HG02588 (cell line): ENCODE measurements around the gene RPRD2.

Experiments
- ATAC-seq: cut with Tn5 transposase; IDR thresholded peaks from one replicate; pipeline ENCODE4 v1.9.1; 2021; ENCODE audit warnings: mild to moderate bottlenecking, moderate library complexity; ENCODE audit not compliant: unreplicated experiment

The RPRD2 gene

DNA sequence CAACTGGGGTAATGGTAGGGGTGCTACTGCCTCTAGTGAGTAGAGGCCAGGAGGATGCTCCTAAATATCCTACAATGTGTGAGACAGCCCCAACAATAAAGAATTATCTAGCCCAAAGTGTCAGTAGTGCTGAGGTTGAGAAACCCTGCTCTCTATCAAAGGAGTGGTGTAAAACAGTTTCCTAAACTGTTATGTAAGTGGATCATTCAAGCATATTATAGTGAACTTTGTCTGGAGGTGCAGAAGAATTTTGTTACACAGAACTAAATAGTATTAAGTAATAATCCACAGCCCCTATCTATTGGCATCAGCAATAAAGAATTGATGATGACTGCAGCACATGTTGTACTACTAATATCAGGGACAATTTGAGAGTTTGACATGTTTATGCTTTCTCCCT lies 103.0 kb downstream of the RPRD2 start:
- ATAC-seq, result no peak

DNA sequence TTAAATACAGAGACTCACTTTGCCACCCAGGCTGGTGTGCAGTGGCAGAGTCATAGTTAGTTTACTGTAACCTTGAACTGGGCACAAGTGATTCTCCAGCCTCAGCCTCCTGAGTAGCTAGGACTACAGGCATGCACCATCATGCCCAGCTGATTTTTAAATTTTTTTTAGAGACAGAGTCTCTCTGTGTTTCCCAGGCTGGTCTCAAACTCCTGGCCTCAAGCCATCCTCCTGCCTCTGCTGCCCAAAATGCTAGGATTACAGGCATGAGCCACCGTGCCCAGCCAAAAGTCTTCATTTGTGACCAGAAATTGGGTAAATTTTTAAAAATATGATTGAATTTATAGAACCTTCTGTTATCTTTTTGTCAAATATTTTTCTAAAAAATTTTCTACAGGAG lies 105.3 kb downstream of the RPRD2 start:
- no peak for ATAC-seq

DNA sequence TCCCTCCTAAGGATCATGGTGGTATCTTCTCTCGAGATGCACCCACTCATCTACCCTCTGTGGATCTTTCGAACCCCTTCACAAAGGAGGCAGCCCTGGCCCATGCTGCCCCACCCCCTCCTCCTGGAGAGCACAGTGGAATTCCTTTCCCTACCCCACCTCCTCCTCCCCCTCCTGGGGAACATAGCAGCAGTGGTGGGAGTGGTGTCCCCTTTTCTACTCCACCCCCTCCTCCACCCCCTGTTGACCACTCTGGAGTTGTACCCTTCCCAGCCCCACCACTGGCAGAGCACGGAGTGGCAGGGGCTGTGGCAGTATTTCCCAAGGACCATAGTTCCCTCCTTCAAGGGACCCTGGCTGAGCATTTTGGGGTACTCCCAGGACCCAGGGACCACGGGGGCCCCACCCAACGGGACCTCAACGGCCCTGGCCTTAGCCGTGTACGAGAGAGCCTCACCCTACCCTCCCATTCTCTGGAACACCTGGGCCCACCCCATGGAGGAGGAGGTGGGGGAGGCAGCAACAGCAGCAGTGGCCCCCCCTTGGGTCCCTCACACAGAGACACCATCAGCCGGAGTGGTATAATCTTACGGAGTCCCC lies 108.8 kb downstream of the RPRD2 start:
- no peak for ATAC-seq

DNA sequence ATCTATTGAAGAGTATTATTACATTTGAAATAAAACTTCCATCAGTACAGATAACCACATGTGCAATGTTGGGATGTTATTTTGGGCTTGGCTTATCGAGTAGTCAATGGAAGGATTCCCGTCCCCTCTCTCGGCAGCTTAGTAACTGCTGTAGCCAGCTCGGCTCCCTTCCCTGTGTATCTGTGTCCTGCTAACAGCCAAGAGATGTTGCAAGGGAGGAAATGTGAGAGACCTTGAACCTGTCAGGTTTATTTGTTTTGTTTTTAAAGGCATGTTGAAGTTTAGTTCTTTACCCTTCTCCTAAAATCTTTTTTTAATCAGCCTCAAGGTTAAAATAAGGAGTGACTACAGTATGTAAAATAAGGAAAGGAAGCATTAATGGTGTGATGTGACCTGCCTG lies 109.7 kb downstream of the RPRD2 start:
- no peak for ATAC-seq

DNA sequence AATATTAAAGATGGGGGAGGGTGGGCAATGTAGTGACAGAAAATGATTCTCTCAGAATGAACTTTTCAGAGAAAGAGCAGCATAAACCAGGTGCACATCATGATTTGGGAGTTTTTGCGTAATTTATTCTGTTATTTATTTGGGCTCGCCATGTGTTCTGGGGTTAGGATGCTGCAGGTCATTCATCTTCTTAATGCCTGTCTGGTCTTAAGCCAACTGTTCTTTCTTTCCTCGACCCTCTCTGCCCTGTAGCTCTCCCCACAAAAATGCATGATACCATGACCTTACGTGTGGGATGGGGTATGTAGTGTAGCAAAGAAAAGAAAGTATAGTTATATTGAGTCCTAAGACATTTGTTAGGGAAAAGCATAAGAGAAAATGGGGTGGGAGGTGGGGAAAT lies 110.9 kb downstream of the RPRD2 start:
- ATAC-seq, result no peak

DNA sequence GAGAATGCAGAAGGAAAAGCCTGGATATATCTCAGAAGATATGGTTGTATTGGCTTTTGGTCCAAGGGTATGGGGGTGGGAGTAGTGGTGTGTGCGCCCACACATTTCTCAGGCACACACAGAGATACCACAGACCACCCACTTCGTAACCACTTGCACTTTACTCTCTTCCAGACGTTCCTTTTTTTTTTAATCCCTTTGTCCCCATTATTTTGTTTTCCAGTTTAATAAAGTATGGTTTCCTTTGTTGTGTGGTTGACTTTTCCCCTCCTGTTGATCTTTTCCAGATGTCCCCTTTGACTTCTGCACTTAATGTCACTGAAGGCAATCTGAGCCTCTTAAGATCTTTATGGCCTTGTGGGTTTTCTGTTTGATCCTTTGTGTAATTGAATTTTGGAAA lies 112.8 kb downstream of the RPRD2 start:
- no peak for ATAC-seq

DNA sequence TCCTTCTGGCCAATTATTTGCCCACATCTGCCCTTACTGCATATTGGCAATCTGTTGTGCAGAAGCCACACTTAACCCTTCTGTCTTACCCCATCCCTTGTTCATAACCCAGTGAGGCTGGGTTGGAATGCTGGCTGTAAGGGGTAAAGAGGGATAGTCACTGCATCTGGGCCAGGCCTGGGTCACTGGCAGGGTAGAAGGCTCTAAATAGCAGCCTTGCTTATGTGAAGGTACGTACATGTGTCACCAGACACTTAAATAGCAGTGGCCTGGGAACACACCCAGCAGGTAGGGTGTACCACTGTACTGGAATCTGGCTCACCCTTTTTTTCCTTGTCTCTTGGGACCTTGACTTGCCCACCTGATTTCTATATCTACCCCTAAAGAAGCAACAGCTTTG lies 113.4 kb downstream of the RPRD2 start:
- ATAC-seq, result no peak

DNA sequence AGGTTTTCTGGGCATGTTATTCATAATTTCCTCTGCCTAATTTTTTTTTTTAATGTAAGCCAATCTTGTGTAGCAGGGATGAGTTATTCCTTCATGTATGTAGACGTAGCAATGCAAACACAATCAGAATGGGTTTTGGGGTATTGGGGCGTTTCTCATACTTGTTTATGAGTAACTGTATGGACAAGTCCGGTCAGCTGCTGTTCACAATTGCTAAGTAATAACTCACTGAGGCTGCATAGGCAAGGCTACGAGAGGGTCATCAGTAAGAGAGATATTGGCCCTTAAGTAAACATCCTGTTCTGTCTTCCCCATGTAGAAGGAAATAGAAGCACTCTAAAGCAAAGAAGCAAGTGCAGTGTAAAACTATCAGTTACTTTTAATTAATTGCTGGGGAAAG lies 113.8 kb downstream of the RPRD2 start:
- no peak for ATAC-seq

DNA sequence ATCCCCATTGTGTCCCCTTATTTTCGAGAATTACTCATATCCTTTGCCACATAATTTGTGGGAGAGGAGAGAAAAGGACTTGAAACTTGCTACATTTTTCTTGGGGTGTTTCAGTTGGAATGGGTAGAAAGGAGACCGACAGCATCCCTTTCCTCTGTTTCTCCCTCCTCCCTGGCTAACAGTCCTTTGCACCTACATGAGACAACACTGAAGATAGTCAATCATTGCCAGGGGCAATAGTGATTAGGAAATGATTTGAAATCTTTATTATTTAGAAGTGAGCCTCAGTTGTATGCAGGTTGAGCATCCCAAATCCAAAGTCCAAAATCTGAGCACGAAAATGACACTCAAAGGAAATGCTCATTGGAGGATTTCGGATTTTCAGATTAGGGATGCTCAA lies 115.4 kb downstream of the RPRD2 start:
- ATAC-seq, result no peak

DNA sequence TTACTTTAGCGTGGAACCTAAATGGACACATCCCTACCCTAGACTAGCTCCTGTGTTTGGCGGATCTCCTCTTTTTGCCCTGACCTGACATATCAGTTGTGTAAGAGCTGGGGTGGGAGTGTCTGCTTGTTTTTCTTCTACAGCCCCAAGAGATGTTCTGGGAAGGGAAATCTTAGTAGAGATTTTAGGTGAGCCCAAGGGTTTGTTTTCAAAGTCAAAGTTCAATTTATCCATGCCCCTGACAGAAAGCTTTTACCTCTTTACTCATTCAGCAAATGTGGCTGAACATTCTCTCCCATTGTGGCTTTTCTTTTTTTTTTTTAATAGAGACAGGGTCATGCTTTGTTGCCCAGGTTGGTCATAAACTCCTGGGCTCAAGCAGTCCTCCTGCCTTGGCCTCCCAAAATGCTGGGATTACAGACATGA lies 116.0 kb downstream of the RPRD2 start:
- ATAC-seq, result no peak

DNA sequence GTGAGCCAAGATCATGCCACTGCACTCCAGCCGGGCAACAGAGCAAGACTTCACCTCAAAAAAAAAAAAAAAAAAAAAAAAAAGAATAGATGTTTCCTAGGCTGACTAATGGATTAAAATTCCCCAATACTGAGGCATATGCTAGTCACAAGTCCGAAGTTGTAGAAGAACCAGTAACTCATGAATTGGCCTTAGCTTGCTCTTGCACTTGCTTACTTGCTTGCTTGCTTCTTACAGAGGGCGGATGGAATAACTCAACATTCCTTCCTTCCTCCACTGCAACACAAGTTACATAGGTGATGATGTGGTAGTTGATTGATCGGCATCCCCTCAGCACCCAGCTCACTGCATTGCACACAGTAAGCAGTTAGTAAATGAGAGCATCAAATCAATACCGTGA lies 120.5 kb downstream of the RPRD2 start:
- no peak for ATAC-seq

DNA sequence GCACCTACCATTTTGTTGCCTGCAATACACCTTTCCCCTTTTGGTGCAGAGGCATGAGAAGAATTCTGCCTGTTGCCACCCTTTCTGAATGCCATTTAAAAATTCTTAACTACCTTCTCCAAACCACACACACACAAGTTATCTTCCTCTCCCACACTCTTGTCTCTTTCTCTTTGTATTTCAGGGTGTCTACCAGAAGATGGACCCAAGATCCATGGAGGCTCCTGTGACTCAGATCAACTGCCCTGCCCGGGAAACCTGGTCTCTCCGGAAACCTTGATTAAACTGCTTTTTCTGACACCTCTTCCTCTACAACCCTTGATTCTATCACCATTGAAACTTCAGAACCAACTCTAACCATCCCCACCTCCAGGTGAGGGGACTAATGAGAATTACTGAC lies 120.9 kb downstream of the RPRD2 start:
- no peak for ATAC-seq

DNA sequence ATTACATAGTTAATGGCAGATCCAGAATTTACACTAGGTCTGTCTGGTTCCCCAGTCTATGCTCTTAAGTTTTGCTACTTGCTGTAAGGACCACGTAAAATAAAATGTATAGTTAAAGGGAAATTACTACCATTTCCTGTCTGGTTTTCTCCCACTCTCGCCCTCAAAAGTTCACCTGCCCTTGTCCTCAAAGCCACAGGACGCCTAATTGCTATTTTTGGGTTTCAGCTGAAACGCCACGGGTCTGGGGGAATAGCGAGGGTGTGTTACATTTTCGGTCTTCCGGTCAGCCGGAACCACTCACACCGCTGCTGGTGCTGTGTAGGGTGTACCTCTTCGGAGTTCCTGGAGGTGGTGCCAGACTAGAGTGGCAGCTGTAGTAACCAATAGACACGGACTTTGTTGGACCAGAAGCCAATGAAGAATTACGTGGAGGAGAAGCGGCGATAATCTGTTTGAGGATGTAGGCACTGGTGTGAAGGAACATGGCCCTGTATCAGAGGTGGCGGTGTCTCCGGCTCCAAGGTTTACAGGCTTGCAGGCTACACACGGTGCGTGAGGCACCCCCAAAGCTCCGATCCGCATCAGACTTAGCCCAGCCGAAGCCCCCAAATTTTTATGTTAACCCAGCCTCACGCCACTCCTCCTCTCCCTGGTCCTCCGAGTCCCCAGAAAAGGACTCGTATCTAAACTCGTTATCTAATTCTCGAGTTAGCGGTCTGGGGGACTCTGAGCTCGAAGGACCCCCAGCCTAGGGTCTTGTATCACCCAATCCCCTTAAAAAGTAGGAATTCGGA lies 123.2 kb downstream of the RPRD2 start, which contains the start of gene TARS2:
TARS2 (plus strand) TSS at position 454 of the 797 bp plus-strand sequence; CDS start at position 486, 32 bp downstream.
- peak; percentile 99 for ATAC-seq

DNA sequence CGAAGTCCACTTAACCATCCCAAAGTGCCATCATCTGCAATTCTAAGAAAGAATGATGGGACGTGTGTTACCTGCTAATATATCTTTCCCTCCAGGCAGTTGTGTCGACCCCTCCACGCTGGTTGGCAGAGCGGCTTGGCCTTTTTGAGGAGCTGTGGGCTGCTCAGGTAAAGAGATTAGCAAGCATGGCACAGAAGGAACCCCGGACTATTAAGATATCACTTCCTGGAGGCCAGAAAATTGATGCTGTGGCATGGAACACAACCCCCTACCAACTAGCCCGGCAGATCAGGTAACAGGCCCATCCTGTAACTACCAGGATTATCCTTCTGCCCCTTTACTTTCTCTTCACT lies 123.8 kb downstream of the RPRD2 start:
- ATAC-seq, result no peak

DNA sequence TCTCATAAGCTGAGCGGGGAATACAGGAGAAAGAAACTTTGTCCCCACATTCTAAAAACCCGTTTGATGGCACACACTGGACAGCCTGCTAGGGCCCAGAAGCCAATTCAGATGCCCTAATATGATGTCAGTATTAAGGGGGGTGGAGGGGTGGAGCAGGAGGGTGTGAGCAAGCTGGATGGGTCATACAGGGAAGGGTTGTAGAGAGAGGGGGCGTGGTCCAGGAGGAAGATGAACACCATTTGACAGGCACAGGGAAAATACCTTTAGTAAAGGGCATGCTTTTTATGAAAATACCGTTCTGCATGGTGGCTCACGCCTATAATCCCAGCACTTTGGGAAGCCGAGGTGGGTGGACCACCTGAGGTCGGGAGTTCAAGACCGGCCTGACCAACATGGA lies 129.2 kb downstream of the RPRD2 start:
- ATAC-seq, result no peak

DNA sequence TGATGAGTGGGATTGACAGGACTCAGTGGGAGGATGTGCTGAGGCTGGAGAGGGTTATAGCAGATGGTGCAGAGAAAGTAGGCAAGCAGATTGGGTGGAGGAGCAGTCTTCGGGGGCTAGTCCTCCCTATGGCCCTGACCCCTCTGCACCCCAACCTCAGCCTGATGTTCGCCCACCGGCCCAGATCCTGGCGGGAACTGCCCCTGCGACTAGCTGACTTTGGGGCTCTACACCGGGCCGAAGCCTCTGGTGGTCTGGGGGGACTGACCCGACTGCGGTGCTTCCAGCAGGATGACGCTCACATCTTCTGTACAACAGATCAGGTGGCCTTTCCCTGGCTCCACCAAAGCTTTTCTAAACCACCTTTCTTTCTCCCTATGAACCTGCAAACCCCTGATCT lies 134.4 kb downstream of the RPRD2 start:
- ATAC-seq, result no peak

DNA sequence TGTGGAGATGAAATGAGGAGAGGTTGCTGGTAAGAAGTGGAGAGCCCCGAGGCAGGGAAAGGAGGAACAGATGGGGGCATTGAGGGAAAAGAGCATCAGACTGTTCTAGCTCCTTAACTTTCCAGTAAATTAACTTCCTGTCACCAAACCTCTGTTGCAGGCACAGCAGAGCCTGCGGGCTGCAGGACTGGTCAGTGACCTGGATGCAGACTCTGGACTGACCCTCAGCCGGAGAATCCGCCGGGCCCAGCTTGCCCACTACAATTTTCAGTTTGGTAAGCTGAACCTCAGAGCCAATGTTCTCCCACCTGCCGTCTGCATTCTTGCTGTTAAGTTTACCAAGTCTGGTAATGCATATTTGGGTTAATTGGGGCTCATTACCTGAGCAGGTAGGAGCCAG lies 141.5 kb downstream of the RPRD2 start:
- no peak for ATAC-seq

DNA sequence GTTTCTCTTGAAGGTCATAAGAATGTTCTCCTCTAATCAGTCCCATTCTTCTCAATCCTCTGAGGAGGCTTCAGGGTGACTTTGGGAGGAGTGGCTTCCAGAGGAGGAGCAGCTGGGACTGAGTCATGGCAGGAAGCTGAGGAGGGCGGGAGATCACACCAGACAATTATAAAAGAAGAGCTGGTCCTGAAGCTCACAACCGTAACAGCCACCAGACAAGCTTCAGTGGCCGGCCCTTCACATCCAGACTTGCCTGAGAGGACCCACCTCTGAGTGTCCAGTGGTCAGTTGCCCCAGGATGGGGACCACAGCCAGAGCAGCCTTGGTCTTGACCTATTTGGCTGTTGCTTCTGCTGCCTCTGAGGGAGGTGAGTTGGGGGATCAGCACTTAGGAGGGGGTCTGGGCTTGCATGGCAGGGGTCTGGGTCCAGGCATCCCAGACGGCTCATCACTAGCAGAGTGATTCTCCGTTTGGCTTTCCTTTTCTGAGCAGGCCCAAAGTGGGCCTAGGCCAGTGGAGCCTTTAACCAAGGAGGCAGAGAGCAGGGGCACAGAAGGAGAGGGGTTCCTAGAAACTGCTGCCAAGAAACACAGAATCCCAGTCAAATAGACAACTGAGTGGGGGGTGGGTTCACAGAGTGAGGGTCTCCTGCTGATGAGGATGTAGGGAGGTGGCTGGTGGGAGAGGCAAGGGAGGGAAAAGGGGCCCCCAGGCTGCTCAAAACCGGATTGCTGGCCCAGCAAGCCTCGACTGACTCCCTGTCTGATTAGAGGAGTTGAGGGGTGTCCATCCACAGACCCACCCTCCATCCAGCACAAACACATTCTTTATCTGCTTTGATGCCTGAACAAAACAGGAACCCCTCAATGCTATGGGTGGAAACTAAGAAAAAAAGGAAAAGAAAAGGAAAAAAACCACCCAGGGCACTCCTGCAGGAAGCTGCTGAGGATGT lies 144.2 kb downstream of the RPRD2 start, which contains the start of gene ECM1:
ECM1 (plus strand) TSS at position 198 of the 953 bp plus-strand sequence; CDS start at position 299, 101 bp downstream.
- no peak for ATAC-seq

DNA sequence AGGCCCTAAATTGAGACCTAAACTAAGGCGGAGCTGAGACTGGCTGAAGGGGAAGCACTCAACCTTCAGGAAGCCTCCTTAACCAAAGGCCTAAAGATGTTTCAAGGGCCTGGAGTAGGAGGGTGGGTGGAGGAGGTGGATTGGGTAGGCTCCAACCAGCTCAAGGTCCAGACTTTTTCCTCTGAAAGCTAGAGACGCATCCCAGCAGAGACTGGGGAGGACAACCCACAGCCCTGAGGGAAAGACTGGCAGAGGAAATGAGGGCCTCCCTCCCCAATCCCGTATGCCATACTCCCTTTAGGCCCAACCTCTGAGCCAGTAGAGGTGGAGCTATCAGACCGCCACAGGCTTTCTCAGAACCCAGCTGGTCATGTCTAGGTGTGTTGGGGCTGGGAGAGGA lies 145.0 kb downstream of the RPRD2 start:
- no peak for ATAC-seq

DNA sequence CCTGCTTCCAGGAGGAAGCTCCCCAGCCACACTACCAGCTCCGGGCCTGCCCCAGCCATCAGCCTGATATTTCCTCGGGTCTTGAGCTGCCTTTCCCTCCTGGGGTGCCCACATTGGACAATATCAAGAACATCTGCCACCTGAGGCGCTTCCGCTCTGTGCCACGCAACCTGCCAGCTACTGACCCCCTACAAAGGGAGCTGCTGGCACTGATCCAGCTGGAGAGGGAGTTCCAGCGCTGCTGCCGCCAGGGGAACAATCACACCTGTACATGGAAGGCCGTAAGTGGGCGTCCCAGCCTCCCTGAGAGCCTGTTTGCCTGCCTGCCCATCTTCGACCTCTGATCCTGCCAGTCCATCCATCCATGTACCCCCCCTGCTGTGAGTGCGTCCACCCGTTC lies 147.6 kb downstream of the RPRD2 start:
- no peak for ATAC-seq

DNA sequence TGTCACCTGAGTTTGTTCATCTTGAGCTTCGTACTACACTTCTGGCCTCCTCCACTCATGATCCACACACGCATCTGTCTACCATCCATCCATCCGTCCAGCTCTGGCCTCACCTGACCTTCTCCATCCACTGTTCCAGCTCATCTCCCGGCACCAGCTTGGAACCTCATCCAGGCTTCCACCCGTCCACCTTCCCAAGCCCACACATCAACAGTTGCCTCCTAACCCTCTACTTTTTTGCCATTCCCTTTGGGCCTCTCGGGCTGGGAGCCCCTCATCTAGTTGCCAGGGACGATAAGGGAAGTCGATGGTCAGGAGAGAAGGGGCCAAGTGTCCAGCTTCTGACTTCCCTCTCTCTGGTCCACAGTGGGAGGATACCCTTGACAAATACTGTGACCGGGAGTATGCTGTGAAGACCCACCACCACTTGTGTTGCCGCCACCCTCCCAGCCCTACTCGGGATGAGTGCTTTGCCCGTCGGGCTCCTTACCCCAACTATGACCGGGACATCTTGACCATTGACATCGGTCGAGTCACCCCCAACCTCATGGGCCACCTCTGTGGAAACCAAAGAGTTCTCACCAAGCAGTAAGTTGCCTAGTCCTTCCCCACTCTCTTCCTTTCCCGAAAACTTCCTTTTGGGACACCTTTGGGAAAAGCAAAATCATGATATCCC lies 148.2 kb downstream of the RPRD2 start:
- no peak for ATAC-seq
